K562 (cell line): ENCODE measurements around the gene MATN1. TPM values are rescaled to one million over a fixed set of nuclear protein-coding genes. Genes with fewer than 3 reads are reported as not detected.

Source experiments
- ATF1 ChIP-seq, 2 experiments: fragments of 450-650 bp in 1 of 2; IDR thresholded peaks; 2 replicates each; pipeline ENCODE4 v1.6.1; 2016; ENCODE audit warnings: missing compliant biosample characterization in 1 of 2, missing genetic modification characterization in 1 of 2
- BCOR ChIP-seq: fragments of 450-650 bp; IDR thresholded peaks from 2 replicates; pipeline ENCODE4 v1.6.1; 2016
- CBFB ChIP-seq: sonication (generic); formaldehyde crosslinking; IDR thresholded peaks from 2 replicates; pipeline ENCODE4 v1.4.0; 2020; ENCODE audit warnings: mild to moderate bottlenecking, missing genetic modification reagents
- GABPA ChIP-seq: fragments of 200-800 bp; sonication (Bioruptor generic); conservative IDR thresholded peaks from 2 replicates; pipeline ENCODE4 v1.6.1; 2016; ENCODE audit warnings: low read depth, missing genetic modification characterization, missing compliant biosample characterization
- GABPB2 ChIP-seq: fragments of 250-450 bp; sonication (Bioruptor Pico); conservative IDR thresholded peaks from 2 replicates; pipeline ENCODE4 v1.5.1; 2021; ENCODE audit warnings: mild to moderate bottlenecking
- GATAD2A ChIP-seq: fragments of 450-650 bp; IDR thresholded peaks from 2 replicates; pipeline ENCODE4 v1.6.1; 2017
- ILF3 ChIP-seq: fragments of 450-650 bp; IDR thresholded peaks from 2 replicates; pipeline ENCODE4 v1.6.1; 2018; ENCODE audit warnings: antibody characterized with exemption, mild to moderate bottlenecking, moderate library complexity, borderline replicate concordance
- POLR2A ChIP-seq: fragments of 450-650 bp; conservative IDR thresholded peaks from 2 replicates; pipeline ENCODE4 v1.6.1; 2016
- POLR2G ChIP-seq: fragments of 200-400 bp; formaldehyde crosslinking; IDR thresholded peaks from 2 replicates; pipeline ENCODE4 v1.6.1; 2017; ENCODE audit warnings: low read depth, mild to moderate bottlenecking, antibody characterized with exemption, low read length, moderate library complexity
- RCOR1 ChIP-seq, 2 experiments: IDR thresholded peaks; 2 replicates each; pipeline ENCODE4 v1.6.1; 2012; ENCODE audit warnings: low read depth in 2 of 2, low read length in 2 of 2, borderline replicate concordance in 1 of 2, improper control_type of control experiment in 1 of 2
- TAF9B ChIP-seq: fragments of 450-650 bp; IDR thresholded peaks from 2 replicates; pipeline ENCODE4 v1.6.1; 2018; ENCODE audit warnings: mild to moderate bottlenecking; ENCODE audit not compliant: partially characterized antibody
- TBP ChIP-seq: optimal IDR thresholded peaks from 2 replicates; pipeline ENCODE3; 2011; ENCODE audit warnings: low read depth, low read length, improper control_type of control experiment
- TCFL5 ChIP-seq: fragments of 250-450 bp; sonication (Bioruptor Pico); conservative IDR thresholded peaks from 2 replicates; pipeline ENCODE4 v1.6.1; 2021; ENCODE audit warnings: mild to moderate bottlenecking, moderate library complexity, matching md5 sums
- ZMIZ1 ChIP-seq, 2 experiments: fragments of 150-350 bp in 1 of 2; IDR thresholded peaks; 2 replicates each; pipeline ENCODE4 v1.6.1; 2012 to 2016; ENCODE audit warnings: low read depth in 2 of 2, low read length in 2 of 2, mild to moderate bottlenecking in 1 of 2, moderate library complexity in 1 of 2
- ZNF121 ChIP-seq: sonication (generic); formaldehyde crosslinking; conservative IDR thresholded peaks from 2 replicates; pipeline ENCODE4 v1.8.0; 2022; ENCODE audit warnings: missing genetic modification reagents
- ZNF589 ChIP-seq: fragments of 200-800 bp; sonication (Bioruptor generic); IDR thresholded peaks from 2 replicates; pipeline ENCODE4 v1.6.1; 2016; ENCODE audit warnings: low read depth, missing genetic modification characterization, missing compliant biosample characterization
- polyA plus RNA-seq, 8 experiments: library from polyadenylated mRNA; depleted of rRNA in 4 of 8; stranded (reverse) in 5 of 8; unstranded in 3 of 8; fragments of >200 nt; fragmentation: Nextera tagmentation in 2 of 8; fragmentation: Illumina TruSeq in 1 of 8; extraction: Ambion mirVana in 2 of 8; extraction: Trizol in 1 of 8; gene quantifications; 2 replicates each; pipeline versions ENCODE4 v1.2.1 to v1.2.3, GENCODE V29; 2011 to 2014; ENCODE audit warnings: inconsistent platforms in 1 of 8, missing spikeins in 1 of 8
- total RNA-seq, 7 experiments: library from RNA; depleted of rRNA in 6 of 7; stranded (reverse); fragments of >200 nt in 6 of 7; fragmentation: Illumina TruSeq in 2 of 7; extraction: Trizol in 2 of 7; gene quantifications; 2 replicates each; pipeline versions ENCODE4 v1.2.1 to v1.2.3, GENCODE V29; 2011 to 2021; ENCODE audit warnings: low replicate concordance in 1 of 7
- TF ChIP-seq, protein P1 (sequence below): fragments of 450-650 bp; formaldehyde crosslinking; IDR thresholded peaks from 2 replicates; pipeline ENCODE4 v1.4.0; 2020; ENCODE audit warnings: mild to moderate bottlenecking, moderate library complexity
- TF ChIP-seq, protein P2 (sequence below): fragments of 450-650 bp; formaldehyde crosslinking; IDR thresholded peaks from 2 replicates; pipeline ENCODE4 v1.4.0; 2020; ENCODE audit warnings: mild to moderate bottlenecking, moderate library complexity
- TF ChIP-seq, protein P3 (sequence below): sonication (generic); formaldehyde crosslinking; IDR thresholded peaks from 2 replicates; pipeline ENCODE4 v1.5.0; 2020; ENCODE audit warnings: missing genetic modification reagents
- TF ChIP-seq, protein P4 (sequence below): sonication (generic); formaldehyde crosslinking; IDR thresholded peaks from 2 replicates; pipeline ENCODE4 v1.8.1; 2022; ENCODE audit warnings: missing genetic modification reagents

Gene MATN1
- total and polyA plus RNA-seq, 9 of the 15 experiments (the other 6 are each of a cell fraction or from before 2014, with no cell fraction given) = 0.10 to 2.3 (median 1.2) TPM

- TF ChIP-seq TBP = no peak
- TF ChIP-seq, protein P1, sequence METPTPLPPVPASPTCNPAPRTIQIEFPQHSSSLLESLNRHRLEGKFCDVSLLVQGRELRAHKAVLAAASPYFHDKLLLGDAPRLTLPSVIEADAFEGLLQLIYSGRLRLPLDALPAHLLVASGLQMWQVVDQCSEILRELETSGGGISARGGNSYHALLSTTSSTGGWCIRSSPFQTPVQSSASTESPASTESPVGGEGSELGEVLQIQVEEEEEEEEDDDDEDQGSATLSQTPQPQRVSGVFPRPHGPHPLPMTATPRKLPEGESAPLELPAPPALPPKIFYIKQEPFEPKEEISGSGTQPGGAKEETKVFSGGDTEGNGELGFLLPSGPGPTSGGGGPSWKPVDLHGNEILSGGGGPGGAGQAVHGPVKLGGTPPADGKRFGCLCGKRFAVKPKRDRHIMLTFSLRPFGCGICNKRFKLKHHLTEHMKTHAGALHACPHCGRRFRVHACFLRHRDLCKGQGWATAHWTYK = 0 out of 2 replicates have a peak, but pooled peaks have one; percentile 14
- TF ChIP-seq ATF1 (CRISPR knock-in tag; IDR thresholded peaks at IDR 0.05) = no peak
- no peak for TF ChIP-seq ATF1 (tag; IDR thresholded peaks at IDR 0.05)
- TF ChIP-seq ZMIZ1 (IDR thresholded peaks at IDR 0.05; ENCODE audit: low read depth in 2 of 2, low read length in 2 of 2) = no peak
- TF ChIP-seq, protein P2, sequence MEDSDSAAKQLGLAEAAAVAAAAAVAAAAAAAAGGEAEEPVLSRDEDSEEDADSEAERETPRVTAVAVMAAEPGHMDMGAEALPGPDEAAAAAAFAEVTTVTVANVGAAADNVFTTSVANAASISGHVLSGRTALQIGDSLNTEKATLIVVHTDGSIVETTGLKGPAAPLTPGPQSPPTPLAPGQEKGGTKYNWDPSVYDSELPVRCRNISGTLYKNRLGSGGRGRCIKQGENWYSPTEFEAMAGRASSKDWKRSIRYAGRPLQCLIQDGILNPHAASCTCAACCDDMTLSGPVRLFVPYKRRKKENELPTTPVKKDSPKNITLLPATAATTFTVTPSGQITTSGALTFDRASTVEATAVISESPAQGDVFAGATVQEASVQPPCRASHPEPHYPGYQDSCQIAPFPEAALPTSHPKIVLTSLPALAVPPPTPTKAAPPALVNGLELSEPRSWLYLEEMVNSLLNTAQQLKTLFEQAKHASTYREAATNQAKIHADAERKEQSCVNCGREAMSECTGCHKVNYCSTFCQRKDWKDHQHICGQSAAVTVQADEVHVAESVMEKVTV (CRISPR knock-in tag) = no peak
- TF ChIP-seq, protein P3, sequence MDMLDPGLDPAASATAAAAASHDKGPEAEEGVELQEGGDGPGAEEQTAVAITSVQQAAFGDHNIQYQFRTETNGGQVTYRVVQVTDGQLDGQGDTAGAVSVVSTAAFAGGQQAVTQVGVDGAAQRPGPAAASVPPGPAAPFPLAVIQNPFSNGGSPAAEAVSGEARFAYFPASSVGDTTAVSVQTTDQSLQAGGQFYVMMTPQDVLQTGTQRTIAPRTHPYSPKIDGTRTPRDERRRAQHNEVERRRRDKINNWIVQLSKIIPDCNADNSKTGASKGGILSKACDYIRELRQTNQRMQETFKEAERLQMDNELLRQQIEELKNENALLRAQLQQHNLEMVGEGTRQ (CRISPR knock-in tag) = no peak
- peak; percentile 79 for TF ChIP-seq POLR2G
- peak; percentile 14 to 77; a peak in 2 of 4 replicates for TF ChIP-seq RCOR1 (IDR thresholded peaks at IDR 0.05; ENCODE audit: borderline replicate concordance in 1 of 2, low read depth in 2 of 2, low read length in 2 of 2)
- TF ChIP-seq ILF3 = no peak
- no peak for TF ChIP-seq CBFB (CRISPR knock-in tag)
- TF ChIP-seq GATAD2A = no peak
- TF ChIP-seq TAF9B = no peak
- TF ChIP-seq GABPB2 (CRISPR knock-in tag) = no peak
- TF ChIP-seq ZNF121 (CRISPR knock-in tag) = no peak
- TF ChIP-seq BCOR = peak; percentile 97
- no peak for TF ChIP-seq POLR2A
- no peak for TF ChIP-seq TCFL5
- TF ChIP-seq, protein P4, sequence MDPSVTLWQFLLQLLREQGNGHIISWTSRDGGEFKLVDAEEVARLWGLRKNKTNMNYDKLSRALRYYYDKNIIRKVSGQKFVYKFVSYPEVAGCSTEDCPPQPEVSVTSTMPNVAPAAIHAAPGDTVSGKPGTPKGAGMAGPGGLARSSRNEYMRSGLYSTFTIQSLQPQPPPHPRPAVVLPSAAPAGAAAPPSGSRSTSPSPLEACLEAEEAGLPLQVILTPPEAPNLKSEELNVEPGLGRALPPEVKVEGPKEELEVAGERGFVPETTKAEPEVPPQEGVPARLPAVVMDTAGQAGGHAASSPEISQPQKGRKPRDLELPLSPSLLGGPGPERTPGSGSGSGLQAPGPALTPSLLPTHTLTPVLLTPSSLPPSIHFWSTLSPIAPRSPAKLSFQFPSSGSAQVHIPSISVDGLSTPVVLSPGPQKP (CRISPR knock-in tag) = no peak
- TF ChIP-seq ZNF589 (CRISPR knock-in tag) = no peak
- TF ChIP-seq GABPA = no peak
Observed at GRCh38 chr1:30730346-30731108, 7.1 kb upstream of the MATN1 start (continued).
